SK-N-SH treated with all-trans-retinoic acid at 6 μM for 48 hours (cell line): ENCODE data around the gene VWA3A.
A peak's percentile ranks its signal among the peaks of the same experiment; 100 is the strongest.
"Not testable (repeated sequence)": the region's sequence is repeated elsewhere in the genome, so short reads cannot be mapped to it uniquely, and the experiment has no call there.

ENCODE experiments used
- ATAC-seq: fragments of 200-7000 bp; cut with Tn5 transposase; 3 replicates; pipeline ENCODE4 v1.9.1; 2020; ENCODE audit warnings: mild to moderate bottlenecking, moderate library complexity
- ARNTL ChIP-seq: fragments of 450-650 bp; formaldehyde crosslinking; IDR thresholded peaks from 2 replicates; pipeline ENCODE4 v1.5.0; 2020; ENCODE audit warnings: low read depth, mild to moderate bottlenecking, moderate library complexity, borderline replicate concordance
- BACH2 ChIP-seq: fragments of 250-450 bp; sonication (Bioruptor Pico); IDR thresholded peaks from 2 replicates; pipeline ENCODE4 v1.9.0; 2021; ENCODE audit warnings: mild to moderate bottlenecking, borderline replicate concordance
- CSDC2 ChIP-seq: fragments of 250-450 bp; sonication (Bioruptor Pico); IDR thresholded peaks from 2 replicates; pipeline ENCODE4 v1.5.0; 2020; ENCODE audit warnings: mild to moderate bottlenecking, moderate library complexity
- ESRRG ChIP-seq: fragments of 250-450 bp; sonication (Bioruptor Pico); IDR thresholded peaks from 2 replicates; pipeline ENCODE4 v1.6.1; 2021; ENCODE audit warnings: mild to moderate bottlenecking
- GLIS3 ChIP-seq: fragments of 250-450 bp; sonication (Bioruptor Pico); IDR thresholded peaks from 2 replicates; pipeline ENCODE4 v1.5.0; 2020; ENCODE audit warnings: mild to moderate bottlenecking, moderate library complexity
- ISL1 ChIP-seq: fragments of 250-450 bp; sonication (Bioruptor Pico); IDR thresholded peaks from 2 replicates; pipeline ENCODE4 v2.1.2; 2022; ENCODE audit warnings: mild to moderate bottlenecking, moderate library complexity
- OSR1 ChIP-seq: fragments of 250-450 bp; sonication (Bioruptor Pico); IDR thresholded peaks from 2 replicates; pipeline ENCODE4 v1.8.0; 2022; ENCODE audit warnings: moderate library complexity, mild to moderate bottlenecking, inconsistent platforms
- PATZ1 ChIP-seq: fragments of 250-450 bp; sonication (Bioruptor Pico); IDR thresholded peaks from 2 replicates; pipeline ENCODE4 v1.8.0; 2020; ENCODE audit warnings: mild to moderate bottlenecking, moderate library complexity, borderline replicate concordance
- POU6F1 ChIP-seq: fragments of 250-450 bp; sonication (Bioruptor Pico); IDR thresholded peaks from 2 replicates; pipeline ENCODE4 v1.8.0; 2021; ENCODE audit warnings: low read depth, mild to moderate bottlenecking, moderate library complexity, borderline replicate concordance
- RARB ChIP-seq: fragments of 250-450 bp; sonication (Bioruptor Pico); IDR thresholded peaks from 2 replicates; pipeline ENCODE4 v1.8.0; 2021; ENCODE audit warnings: mild to moderate bottlenecking, moderate library complexity
- SNAI2 ChIP-seq: fragments of 250-450 bp; sonication (Bioruptor Pico); IDR thresholded peaks from 2 replicates; pipeline ENCODE4 v1.5.0; 2020; ENCODE audit warnings: mild to moderate bottlenecking, moderate library complexity
- TCF4 ChIP-seq: fragments of 250-450 bp; sonication (Bioruptor Pico); IDR thresholded peaks from 2 replicates; pipeline ENCODE4 v1.8.0; 2021; ENCODE audit warnings: mild to moderate bottlenecking, moderate library complexity, borderline replicate concordance
- TOX ChIP-seq: fragments of 250-450 bp; sonication (Bioruptor Pico); IDR thresholded peaks from 2 replicates; pipeline ENCODE4 v1.8.0; 2021; ENCODE audit warnings: mild to moderate bottlenecking, moderate library complexity, borderline replicate concordance
- ZFP3 ChIP-seq: fragments of 250-450 bp; sonication (Bioruptor Pico); IDR thresholded peaks from 2 replicates; pipeline ENCODE4 v1.5.0; 2020; ENCODE audit warnings: mild to moderate bottlenecking, moderate library complexity
- ZFP30 ChIP-seq: fragments of 450-650 bp; formaldehyde crosslinking; IDR thresholded peaks from 2 replicates; pipeline ENCODE4 v1.5.0; 2022; ENCODE audit warnings: mild to moderate bottlenecking, moderate library complexity
- ZNF70 ChIP-seq: fragments of 450-650 bp; formaldehyde crosslinking; IDR thresholded peaks from 2 replicates; pipeline ENCODE4 v1.5.0; 2020; ENCODE audit warnings: mild to moderate bottlenecking, moderate library complexity
- ZNF8 ChIP-seq: fragments of 450-650 bp; formaldehyde crosslinking; IDR thresholded peaks from 2 replicates; pipeline ENCODE4 v1.5.0; 2020; ENCODE audit warnings: mild to moderate bottlenecking, moderate library complexity
- TF ChIP-seq, protein P1 (sequence below): fragments of 250-450 bp; sonication (Bioruptor Pico); IDR thresholded peaks from 2 replicates; pipeline ENCODE4 v1.5.1; 2021; ENCODE audit warnings: mild to moderate bottlenecking, moderate library complexity
- TF ChIP-seq, protein P2 (sequence below): fragments of 250-450 bp; sonication (Bioruptor Pico); IDR thresholded peaks from 2 replicates; pipeline ENCODE4 v1.5.0; 2020; ENCODE audit warnings: mild to moderate bottlenecking, moderate library complexity

Gene VWA3A, protein sequence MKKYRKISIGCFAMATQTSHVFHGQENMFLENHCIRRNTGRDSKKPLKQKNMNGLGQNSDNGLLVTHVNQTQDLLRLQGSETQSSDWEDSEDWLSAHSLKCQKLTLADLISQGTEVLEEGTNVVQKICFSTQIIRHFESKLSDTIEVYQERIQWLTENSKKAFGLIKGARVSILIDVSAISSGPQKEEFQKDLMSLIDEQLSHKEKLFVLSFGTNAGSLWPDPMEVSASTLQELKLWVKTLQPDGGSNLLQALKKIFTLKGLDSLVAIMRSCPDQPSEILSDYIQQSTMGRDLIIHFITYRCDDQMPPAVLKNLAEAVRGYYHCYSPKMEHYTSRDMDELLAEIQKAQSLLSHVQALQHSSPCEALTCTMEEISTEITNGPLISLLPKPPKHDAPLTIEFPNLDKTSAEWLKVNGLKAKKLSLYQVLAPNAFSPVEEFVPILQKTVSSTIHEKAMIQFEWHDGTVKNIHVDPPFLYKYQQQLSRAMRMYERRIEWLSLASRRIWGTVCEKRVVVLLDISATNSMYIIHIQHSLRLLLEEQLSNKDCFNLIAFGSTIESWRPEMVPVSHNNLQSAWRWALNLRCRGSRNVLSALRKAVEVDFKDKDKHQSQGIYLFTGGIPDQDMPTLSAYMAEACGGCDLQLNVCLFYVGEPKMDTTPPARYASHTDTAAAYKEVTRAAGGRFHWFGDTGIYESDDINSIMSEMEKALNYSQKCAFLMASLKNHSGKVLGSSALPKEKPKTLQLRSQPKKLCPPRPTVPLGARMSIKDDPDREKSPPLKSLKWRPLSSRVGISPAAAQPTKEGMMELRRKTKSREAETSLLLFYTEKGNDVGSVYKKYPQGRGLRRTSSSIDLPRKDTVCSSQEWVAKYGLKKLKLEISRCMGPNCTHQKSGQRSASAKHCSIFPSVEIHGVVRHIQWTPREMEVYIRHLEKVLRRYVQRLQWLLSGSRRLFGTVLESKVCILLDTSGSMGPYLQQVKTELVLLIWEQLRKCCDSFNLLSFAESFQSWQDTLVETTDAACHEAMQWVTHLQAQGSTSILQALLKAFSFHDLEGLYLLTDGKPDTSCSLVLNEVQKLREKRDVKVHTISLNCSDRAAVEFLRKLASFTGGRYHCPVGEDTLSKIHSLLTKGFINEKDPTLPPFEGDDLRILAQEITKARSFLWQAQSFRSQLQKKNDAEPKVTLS

GRCh38 chr16:22092143-22092933 lies at the start of gene VWA3A:
Gene VWA3A, plus strand, starts transcription at chr16:22092541. Its CDS starts 97 bp downstream, at chr16:22092638.
- TF ChIP-seq GLIS3 (CRISPR knock-in tag): no peak
- TF ChIP-seq TOX (CRISPR knock-in tag): no peak
- TF ChIP-seq CSDC2 (CRISPR knock-in tag): no peak
- no peak for TF ChIP-seq ZNF8 (CRISPR knock-in tag)
- no peak for TF ChIP-seq PATZ1 (CRISPR knock-in tag)
- TF ChIP-seq ARNTL (CRISPR knock-in tag): no peak
- TF ChIP-seq RARB (CRISPR knock-in tag): no peak
- TF ChIP-seq ESRRG (CRISPR knock-in tag): no peak
- TF ChIP-seq ZFP30 (CRISPR knock-in tag): no peak
- ATAC-seq: peak; percentile 62

DNA sequence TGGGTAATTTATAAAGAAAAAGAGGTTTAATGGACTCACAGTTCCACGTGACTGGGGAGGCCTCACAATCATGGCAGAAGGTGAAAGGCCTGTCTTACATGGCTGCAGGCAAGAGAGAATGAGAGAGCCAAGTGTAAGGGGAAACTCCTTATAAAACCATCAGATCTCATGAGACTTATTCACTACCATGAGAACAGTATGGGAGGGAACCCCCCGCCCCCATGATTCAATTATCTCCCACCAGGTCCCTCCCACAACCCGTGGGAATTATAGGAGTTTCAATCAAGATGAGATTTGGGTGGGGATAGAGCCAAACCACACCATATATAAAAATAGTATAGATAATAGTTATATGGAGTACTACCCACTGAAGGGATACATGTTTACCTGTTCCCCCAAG lies 48.5 kb upstream of the VWA3A start:
- not testable (repeated sequence) for ATAC-seq

DNA sequence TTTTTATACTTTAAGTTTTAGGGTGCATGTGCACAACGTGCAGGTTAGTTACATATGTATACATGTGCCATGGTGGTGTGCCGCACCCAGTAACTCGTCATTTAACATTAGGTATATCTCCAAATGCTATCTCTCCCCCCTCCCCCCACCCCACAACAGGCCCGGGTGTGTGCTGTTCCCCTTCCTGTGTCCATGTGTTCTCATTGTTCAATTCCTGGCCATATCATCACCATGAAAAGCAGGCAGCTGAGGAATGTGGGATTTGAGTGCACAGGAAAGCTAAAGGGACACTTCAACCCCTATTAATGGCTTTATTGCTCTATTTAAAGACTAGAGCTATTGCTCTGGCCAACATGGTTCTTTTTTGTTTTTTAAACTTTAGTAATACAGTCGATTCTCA lies 46.5 kb upstream of the VWA3A start:
- not testable (repeated sequence) for ATAC-seq

GRCh38 chr16:22050963-22051362 lies 41.4 kb upstream of the VWA3A start:
- ATAC-seq: no peak
- TF ChIP-seq SNAI2: no peak

DNA sequence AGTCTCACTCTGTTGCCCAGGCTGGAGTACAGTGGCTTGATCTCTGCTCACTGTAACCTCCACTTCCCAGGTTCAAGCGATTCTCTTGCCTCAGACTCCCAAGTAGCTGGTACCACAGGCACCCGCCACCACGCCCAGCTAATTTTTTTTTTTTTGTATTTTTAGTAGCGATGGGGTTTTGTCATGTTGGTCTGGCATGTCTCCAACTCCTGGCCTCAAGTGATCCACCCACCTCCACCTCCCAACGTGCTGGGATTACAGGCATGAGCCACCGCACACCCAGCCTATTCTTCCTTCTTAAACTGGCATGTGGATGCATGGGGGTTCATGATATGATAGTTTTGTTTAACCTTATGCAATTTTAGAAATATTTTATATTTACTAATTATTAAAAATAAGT lies 39.4 kb upstream of the VWA3A start:
- TF ChIP-seq, protein P1, sequence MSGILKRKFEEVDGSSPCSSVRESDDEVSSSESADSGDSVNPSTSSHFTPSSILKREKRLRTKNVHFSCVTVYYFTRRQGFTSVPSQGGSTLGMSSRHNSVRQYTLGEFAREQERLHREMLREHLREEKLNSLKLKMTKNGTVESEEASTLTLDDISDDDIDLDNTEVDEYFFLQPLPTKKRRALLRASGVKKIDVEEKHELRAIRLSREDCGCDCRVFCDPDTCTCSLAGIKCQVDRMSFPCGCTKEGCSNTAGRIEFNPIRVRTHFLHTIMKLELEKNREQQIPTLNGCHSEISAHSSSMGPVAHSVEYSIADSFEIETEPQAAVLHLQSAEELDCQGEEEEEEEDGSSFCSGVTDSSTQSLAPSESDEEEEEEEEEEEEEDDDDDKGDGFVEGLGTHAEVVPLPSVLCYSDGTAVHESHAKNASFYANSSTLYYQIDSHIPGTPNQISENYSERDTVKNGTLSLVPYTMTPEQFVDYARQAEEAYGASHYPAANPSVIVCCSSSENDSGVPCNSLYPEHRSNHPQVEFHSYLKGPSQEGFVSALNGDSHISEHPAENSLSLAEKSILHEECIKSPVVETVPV: no peak
- no peak for TF ChIP-seq GLIS3 (CRISPR knock-in tag)
- TF ChIP-seq CSDC2 (CRISPR knock-in tag): no peak
- TF ChIP-seq POU6F1 (CRISPR knock-in tag): no peak
- TF ChIP-seq ISL1 (CRISPR knock-in tag): no peak
- no peak for TF ChIP-seq ZFP30 (CRISPR knock-in tag)
- TF ChIP-seq, all 23 proteins: peak for 0
- ATAC-seq: no peak

DNA sequence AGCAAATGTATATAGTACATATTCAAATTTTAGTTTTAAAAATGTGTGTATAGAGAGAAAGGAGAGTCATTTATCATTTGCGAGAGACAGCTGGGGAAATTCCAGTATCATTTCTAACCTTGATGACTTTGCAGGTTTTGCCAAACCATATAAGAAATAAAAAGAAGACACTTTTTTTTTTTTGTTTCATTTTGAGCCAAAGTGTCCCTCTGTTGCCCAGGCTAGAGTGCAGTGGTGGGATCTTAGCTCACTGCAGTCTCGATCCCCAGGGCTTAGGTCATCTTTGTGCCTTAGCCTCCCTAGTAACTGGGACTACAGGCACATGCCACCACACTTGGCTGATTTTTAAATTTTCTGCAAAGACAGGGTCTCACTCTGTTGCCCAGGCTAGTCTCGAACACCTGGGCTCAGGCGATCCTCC lies 38.4 kb upstream of the VWA3A start:
- ATAC-seq: no peak
- TF ChIP-seq ZNF8 (CRISPR knock-in tag) (no peak), ZNF70 (no peak), ISL1 (CRISPR knock-in tag) (no peak), ZFP3 (CRISPR knock-in tag) (no peak), GLIS3 (CRISPR knock-in tag) (no peak), OSR1 (no peak), RARB (CRISPR knock-in tag) (no peak), BACH2 (CRISPR knock-in tag) (no peak), SNAI2 (no peak), TCF4 (CRISPR knock-in tag) (no peak)
- TF ChIP-seq, protein P2, sequence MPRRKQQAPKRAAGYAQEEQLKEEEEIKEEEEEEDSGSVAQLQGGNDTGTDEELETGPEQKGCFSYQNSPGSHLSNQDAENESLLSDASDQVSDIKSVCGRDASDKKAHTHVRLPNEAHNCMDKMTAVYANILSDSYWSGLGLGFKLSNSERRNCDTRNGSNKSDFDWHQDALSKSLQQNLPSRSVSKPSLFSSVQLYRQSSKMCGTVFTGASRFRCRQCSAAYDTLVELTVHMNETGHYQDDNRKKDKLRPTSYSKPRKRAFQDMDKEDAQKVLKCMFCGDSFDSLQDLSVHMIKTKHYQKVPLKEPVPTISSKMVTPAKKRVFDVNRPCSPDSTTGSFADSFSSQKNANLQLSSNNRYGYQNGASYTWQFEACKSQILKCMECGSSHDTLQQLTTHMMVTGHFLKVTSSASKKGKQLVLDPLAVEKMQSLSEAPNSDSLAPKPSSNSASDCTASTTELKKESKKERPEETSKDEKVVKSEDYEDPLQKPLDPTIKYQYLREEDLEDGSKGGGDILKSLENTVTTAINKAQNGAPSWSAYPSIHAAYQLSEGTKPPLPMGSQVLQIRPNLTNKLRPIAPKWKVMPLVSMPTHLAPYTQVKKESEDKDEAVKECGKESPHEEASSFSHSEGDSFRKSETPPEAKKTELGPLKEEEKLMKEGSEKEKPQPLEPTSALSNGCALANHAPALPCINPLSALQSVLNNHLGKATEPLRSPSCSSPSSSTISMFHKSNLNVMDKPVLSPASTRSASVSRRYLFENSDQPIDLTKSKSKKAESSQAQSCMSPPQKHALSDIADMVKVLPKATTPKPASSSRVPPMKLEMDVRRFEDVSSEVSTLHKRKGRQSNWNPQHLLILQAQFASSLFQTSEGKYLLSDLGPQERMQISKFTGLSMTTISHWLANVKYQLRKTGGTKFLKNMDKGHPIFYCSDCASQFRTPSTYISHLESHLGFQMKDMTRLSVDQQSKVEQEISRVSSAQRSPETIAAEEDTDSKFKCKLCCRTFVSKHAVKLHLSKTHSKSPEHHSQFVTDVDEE: no peak
